ENCODE measurements around the gene OR4E1.

DNA sequence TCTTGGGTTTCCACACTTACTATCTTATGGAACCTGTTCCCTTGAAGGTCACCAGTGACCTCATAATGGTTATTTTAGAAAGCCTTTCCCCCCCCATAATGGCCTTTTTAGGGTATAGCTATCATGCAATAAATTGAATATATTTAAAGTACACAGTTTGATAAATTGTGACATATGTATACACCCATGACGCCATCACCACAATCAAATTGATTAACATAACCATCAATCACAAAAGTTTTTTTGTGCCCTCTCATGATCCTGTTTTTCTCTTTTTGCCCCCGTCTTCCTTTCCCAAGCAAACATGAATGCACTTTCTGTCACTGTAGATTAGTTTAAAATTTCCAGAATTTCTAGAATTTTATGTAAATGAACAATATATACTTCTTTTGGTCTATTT, 28.7 kb upstream of the OR4E1 start:
- TF ChIP-seq POLR2AphosphoS5 (IDR thresholded peaks at IDR 0.05) (no peak), EP300 (IDR thresholded peaks at IDR 0.05) (no peak)

Data from upper lobe of left lung (tissue), 4 donors.